ENCODE data around the gene ADSS1.
A peak's percentile ranks its signal among the peaks of the same experiment; 100 is the strongest.

Gene ADSS1

DNA sequence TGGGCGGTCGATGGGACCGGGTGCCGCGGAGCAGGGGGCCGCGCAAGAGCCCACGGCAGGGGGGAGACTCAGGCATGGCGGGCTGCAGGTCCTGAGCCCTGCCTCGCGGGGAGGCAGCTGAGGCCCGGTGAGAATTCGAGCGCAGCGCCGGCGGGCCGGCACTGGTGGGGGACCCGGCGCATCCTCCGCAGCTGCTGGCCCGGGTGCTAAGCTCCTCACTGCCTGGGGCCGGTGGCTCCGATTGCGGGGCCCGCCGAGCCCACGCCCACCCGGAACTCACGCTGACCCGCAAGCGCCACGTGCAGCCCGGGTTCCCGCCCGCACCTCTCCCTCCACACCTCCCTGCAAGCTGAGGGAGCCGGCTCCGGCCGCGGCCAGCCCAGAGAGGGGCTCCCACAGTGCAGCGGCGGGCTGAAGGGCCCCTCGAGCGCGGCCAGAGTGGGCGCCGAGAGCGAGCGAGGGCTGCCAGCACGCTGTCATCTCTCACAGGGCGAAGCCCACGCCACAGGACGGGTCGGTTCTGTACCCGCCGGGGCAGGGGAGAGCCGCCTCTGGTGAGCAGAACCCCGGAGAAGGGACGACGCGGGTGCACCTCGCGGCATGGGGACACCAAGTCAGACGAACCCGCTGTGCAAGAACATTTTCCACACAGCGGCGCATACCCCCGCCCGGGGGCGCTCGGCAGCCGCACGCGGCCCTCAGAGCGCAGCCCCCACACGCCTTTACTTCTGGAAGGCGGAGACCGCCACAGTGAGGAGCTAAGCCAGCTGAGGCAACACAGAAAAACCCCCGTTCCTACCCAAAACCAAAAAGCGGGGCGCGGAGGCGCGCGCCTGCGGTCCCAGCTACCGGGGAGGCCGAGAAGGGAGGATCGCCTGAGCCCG lies 27.8 kb downstream of the ADSS1 start:
- no peak for DNase-seq (ENCODE audit: low spot score)

DNA sequence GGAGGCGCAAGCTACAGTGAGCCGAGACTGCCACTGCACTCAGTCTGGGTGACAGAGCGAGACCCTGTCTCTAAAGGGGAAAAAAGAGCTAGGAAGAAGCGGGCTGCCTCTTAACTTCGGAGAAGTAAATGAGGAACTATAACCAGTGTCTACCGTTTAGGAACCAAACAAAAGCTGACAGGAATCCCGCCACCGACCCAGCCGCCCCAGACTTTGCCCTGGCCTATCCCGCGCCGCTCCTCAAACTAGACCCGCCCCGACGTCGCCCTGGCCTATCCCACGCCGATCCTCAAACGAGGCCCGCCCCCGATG lies 28.4 kb downstream of the ADSS1 start:
- no peak for DNase-seq (ENCODE audit: low spot score)

GRCh38 chr14:104752735-104753527 lies 28.9 kb downstream of the ADSS1 start, which contains the start of gene SIVA1:
Gene SIVA1 (plus strand): TSS chr14:104753147. CDS start chr14:104753202, 55 bp downstream.
- DNase-seq (ENCODE audit: low spot score) = peak; percentile 99

- DNase-seq (ENCODE audit: low spot score) = no peak
Observed at GRCh38 chr14:104753528-104754212, 29.6 kb downstream of the ADSS1 start.

DNA sequence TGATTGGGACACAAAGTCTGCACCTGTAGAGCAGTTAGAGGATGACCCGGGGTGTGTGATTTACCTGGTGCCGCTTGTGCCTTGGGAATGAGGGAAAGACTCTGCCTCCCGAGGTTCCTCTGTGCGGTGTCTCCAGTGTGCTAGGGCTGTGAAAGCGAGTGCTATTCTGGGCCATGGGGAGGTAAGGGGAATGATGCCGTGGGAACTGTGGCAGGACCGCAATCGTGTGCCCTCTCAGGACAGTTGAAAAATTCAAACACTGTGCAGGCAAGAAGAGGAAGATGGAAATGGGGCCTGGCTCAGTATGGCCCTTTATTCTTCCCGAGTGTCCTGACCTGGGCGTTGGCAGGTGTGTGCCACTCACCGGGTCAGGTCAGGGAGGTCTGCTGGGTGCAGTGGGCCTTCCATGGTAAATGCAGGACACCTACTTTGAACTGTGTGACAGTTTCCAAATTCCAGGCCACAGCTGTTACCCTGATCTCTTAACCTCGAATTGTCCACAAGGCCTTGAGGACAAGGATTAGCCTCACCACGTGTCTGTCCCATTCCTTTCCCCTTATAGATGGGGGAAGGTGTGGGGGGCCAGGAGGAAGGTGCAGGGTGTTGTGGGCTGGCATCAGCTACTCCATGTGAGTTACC lies 30.3 kb downstream of the ADSS1 start:
- DNase-seq (ENCODE audit: low spot score) = no peak

DNA sequence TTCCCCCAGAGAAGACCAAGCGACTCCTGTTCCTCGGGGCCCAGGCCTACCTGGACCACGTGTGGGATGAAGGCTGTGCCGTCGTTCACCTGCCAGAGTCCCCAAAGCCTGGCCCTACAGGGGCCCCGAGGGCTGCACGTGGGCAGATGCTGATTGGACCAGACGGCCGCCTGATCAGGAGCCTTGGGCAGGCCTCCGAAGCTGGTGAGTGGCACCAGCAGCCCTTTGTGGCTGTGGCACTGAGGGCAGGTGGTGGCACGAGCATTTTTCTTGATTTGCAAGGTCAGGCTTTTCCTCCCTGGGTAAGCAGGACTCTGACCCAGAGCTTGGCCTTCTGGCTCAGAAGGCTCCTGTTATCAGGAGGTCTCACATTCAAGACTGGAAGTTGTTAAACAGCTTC lies 31.6 kb downstream of the ADSS1 start:
- DNase-seq (ENCODE audit: low spot score) = no peak

- no peak for DNase-seq (ENCODE audit: low spot score)
Observed at GRCh38 chr14:104756477-104757237, 32.6 kb downstream of the ADSS1 start.

GRCh38 chr14:104757238-104757585 lies 33.2 kb downstream of the ADSS1 start:
- no peak for DNase-seq (ENCODE audit: low spot score)

- DNase-seq (ENCODE audit: low spot score) = no peak
Observed at GRCh38 chr14:104757681-104758392, 33.8 kb downstream of the ADSS1 start.

GRCh38 chr14:104758981-104759969 lies 35.2 kb downstream of the ADSS1 start:
- no peak for DNase-seq (ENCODE audit: low spot score)

GRCh38 chr14:104765517-104765916 lies 41.5 kb downstream of the ADSS1 start:
- no peak for DNase-seq (ENCODE audit: low spot score)

DNA sequence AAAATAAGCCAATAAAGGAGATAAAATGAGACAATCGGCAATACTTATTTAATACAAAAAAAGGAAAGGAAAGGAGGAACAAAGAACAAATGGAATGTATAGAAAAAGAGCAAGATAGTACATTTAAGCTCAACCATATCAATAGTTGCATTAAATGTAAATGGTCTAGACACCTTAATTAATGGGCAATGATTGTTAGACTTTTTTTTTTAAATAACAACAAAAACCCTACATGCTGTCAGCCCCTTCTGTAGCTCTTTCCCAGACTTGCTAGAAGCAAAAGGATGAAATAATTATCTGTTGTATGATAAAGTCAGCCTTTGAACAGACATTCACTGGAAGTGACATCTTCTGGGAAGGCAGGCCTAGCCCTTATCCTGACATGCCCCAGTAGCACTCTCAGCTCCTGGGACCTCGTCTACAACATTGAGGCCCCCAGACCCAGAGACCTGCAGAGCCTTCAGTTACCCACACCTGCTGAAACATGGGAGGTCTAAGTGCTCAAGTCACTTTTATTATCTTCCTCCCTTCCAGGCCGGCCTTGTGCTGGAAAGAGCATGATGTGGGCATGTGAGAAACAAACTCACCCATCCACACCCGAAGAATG lies 42.3 kb downstream of the ADSS1 start:
- no peak for DNase-seq (ENCODE audit: low spot score)

DNA sequence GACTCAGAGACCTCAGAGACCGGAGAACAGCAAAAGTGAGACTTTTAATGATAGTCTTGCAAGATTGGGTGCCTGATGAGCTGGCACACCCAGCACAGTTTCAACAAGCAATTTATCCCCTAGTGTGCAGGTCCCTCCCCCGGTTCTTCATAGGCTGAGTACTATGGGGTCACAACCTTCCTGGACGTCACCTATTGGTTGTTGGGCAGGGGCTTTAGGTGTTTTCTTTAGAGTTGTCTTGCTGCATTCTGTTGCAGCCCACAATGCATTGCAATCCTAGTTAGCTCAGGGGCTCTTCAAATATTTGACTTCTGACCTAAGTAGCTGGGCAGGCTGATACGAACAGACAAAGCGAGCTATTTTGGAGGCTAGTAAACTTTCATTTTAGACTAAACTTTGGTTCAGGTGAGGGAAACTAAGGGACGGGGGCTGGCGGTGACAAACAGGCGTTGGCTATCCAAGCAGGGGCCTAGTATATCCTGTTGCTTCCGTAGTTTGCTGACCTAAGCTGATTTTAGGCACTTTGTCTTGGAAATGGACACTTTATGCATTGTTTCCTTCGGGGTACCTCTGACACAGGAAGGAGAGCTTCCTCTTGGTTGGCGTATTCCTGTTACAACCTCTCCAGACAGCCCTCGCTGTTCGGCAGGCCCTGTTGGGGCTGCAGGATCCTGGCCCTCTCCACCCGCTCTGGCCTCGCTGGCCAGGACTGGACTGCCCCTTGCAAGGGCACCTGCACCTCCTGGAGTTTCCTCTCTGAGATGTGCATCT lies 43.0 kb downstream of the ADSS1 start:
- DNase-seq (ENCODE audit: low spot score) = no peak

- DNase-seq (ENCODE audit: low spot score) = no peak
Observed at GRCh38 chr14:104767634-104767918, 43.5 kb downstream of the ADSS1 start.

DNA sequence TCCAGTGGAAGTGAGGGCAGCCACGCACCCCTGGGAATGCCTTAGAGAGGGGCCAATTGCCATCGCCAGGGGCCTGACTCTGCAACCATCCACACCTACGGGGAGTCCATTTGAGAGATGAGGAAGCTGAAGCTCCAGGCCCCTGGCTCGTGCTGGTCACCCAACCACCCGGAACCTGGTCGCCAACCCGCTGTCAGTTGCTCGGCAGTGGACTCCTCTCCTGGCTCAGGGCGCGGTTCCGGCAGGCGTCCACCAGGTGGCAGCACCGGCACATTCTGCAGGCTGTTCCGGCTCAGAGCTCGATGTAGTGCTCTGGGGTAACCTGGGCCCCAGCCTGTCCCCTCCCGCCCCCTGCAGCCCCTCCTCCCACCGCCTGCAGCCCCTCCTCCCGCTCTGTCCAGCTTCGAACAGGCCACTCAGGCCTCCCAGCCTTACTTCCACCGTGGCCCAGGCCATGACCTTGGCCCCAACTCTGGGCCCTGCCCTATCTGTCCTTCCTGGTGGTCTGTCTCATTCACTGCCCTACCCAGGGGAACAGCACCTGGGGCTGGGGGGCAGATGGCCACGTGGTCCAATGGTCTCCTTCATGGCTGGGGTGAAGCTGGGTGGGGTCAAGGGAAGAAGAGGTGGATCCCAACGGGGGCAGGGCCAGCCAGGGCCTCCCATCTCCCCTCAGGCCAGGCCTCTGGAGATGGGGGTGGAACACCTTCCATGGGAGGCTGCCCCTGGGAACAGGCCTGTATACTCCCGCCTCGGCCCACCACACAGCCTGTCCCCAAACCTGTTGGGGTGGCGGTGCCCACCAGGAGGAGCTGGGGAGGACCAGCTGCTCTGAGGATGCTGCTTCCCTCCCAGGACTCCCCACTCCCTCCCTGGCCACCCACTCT lies 44.7 kb downstream of the ADSS1 start:
- peak; percentile 93 for DNase-seq (ENCODE audit: low spot score)

DNA sequence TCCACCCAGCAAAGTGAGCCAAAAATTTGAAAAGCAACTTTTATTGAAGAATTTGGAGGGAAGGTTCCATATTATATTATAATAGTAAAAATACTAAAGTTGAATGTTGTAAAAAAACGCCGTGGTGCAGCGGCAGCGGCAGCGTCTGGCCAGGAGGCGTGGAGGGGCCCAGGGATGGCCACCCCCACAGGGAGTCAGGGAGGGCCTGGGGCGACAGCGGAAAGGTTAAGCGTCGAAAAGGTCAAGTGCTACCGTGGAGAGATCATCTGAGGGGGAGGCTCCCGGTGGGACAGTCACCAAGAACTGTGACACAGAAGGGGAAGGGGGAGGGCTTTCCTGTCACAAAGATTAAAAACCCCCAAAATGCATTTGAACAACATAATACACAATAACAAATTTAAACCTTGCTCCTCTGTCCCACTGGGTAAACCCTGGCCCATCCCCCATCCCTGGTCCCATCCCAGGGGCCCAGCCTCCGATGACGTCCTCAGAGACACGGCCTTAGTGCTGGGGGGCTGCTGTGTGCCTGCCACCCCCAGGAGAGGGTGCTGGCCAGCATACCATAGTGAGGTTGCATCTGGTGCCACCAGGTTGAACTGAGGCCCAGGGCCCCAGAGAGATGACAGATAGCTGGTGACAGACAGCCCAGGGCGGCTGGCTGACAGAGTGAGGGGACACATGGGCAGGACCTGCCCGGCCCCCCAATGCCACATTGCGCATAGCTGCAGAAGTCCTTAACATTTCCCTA lies 45.5 kb downstream of the ADSS1 start:
- DNase-seq (ENCODE audit: low spot score) = no peak

DNA sequence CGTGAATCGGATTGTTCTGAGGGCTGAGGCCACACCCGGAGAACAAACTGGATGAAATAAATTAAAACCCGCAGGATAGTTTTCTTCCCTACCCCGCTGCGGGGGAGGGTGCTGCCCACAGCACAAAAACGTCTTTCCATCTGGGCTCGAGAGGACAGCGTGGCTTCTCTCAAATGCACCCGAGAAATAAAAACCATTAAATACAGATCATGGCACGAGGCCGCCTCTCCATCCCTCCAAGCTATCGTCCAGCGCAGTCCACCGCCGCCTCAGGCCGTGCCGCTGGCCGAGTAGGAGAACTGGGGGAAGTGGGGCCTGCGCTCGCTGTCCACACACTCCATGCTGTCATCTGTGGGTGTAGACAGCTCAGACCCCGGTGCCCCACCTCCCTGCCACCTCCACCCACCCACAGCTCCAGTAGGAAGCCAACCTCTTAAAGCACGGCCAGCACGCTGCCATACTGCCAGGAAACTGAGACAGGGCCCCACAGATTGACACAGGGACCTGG lies 46.1 kb downstream of the ADSS1 start:
- DNase-seq (ENCODE audit: low spot score) = no peak
